ENCODE data around the gene ATXN7L2.
"Not testable (repeated sequence)": the region's sequence is repeated elsewhere in the genome, so short reads cannot be mapped to it uniquely, and the experiment has no call there.

Gene ATXN7L2, protein sequence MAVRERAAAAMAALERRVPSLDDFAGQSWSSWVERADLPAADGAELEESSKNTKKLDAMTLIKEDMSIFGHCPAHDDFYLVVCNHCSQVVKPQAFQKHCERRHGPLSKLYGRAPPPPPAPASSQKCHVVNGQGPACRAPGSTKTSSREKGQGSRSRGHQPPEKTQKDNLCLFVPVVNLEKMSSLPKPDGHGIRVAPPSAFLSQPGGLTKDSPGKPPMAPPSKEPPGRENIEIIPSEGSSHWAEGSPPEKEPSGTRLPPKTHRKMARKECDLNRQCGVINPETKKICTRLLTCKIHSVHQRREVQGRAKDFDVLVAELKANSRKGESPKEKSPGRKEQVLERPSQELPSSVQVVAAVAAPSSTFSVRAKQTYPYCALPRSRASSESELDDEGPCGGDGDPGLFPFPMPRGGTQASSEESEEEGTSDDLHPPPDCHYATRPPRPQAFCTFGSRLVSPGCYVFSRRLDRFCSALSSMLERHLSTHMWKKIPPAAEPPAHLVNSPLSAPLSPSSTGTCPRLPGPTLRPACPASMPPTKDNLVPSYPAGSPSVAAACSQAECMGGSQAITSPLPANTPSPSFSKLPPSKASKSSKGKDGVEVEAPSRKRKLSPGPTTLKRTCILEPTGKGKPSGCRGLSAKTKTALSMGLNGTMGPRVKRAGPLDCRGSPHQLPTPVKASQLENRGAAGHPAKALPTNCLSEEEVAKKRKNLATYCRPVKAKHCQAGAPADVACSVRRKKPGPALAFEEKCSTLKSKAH

DNA sequence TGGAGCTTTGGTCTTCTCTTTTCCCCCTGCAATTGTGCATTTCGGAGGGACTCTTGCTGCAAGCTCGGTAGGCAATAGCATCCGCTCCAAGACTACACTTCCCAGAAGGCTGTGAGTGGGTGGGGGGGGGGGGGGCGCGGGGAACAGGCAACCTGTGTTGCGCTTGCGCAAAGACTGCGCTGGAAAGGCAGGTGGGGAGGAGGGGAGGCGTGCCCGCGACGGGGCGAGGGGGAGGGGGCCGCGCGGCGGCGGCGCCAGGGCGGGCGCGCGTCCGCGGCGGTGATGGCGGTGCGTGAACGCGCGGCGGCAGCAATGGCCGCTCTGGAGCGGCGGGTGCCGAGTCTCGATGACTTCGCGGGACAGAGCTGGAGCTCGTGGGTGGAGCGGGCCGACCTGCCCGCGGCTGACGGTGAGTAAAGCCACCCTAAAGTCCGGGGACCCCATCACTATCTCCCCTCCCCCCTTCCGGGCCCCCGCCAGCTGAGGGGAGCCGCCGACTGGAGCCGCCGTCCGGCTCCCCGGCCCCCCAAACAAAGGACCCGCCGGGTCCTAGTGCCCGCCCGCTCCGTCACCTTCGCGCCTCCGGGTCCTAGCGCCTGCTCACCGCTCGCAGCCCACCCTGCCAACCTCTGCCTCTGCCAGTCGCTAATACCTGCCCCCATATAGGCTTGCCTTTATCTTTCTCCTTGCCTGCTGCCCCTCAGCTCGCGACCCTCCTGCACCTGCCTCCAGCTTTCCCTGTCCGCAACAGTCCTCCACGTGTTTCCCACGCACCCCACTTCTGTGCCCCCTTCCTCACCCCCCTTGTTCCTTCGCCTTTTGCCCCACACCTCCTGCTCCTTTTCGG lies at the start of gene ATXN7L2:
Gene ATXN7L2, plus strand, starts transcription at position 234 of the 847 bp plus-strand sequence. Its CDS starts 49 bp downstream, at position 283.
- TF ChIP-seq, protein P1, sequence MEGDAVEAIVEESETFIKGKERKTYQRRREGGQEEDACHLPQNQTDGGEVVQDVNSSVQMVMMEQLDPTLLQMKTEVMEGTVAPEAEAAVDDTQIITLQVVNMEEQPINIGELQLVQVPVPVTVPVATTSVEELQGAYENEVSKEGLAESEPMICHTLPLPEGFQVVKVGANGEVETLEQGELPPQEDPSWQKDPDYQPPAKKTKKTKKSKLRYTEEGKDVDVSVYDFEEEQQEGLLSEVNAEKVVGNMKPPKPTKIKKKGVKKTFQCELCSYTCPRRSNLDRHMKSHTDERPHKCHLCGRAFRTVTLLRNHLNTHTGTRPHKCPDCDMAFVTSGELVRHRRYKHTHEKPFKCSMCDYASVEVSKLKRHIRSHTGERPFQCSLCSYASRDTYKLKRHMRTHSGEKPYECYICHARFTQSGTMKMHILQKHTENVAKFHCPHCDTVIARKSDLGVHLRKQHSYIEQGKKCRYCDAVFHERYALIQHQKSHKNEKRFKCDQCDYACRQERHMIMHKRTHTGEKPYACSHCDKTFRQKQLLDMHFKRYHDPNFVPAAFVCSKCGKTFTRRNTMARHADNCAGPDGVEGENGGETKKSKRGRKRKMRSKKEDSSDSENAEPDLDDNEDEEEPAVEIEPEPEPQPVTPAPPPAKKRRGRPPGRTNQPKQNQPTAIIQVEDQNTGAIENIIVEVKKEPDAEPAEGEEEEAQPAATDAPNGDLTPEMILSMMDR (IDR thresholded peaks at IDR 0.05; ENCODE audit: low read depth, low read length) = no peak
- peak; percentile 91 to 95 for DNase-seq (ENCODE audit: low read depth in 2 of 2)
- H3K4me3 ChIP-seq (replicated peaks in 1 of 2; ENCODE audit: low read depth in 2 of 2, low read length in 2 of 2) = peak within 1 kb of the TSS; percentile 75 to 80

DNA sequence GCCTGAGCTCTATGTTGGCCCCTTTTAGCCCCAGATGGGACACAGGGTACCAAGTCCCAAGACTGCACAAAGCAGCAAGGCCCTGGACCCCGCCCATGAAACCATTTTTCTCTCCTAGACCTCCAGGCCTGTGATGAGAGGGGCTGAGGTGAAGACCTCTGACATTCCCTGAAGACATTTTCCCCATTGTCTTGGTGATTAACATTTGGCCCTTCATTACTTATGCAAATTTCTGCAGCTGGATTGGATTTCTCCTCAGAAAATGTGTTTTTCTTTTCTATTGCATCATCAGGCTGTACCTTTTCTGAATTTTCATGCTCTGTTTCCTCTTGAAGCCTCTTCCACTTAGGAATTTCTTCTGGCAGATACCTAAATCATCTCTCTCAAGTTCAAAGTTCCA lies 49.2 kb upstream of the ATXN7L2 start:
- no peak overlapping the region for H3K4me3 ChIP-seq (replicated peaks in 1 of 2; ENCODE audit: low read depth in 2 of 2, low read length in 2 of 2)
- TF ChIP-seq, protein P1 (IDR thresholded peaks at IDR 0.05; ENCODE audit: low read depth, low read length) = no peak
- no peak for DNase-seq (ENCODE audit: low read depth in 2 of 2)

DNA sequence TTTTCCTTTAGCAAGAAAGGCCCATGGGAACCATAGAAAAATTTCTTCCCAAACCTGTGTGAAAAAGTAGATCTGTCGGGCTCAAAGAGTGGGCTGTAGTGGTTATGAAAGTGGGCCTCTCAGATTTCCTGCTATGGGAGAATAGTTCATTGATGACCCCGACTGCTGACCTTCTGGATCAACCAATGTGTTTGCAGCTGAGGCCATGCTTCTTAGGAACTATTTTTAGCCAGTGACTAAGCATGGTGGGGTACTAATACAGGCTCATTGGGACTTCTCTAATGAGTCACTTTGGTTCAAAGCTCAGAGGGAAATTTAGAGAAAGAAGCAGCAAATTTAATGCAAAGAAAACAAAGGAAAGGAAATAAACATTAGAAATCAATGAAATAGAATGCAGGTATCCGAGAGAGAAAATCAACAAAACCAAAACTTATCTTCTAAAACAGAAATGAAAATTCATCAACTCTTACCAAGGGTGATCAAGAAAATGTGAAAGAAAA lies 44.9 kb upstream of the ATXN7L2 start:
- TF ChIP-seq, protein P1 (IDR thresholded peaks at IDR 0.05; ENCODE audit: low read depth, low read length) = no peak
- H3K4me3 ChIP-seq (replicated peaks in 1 of 2; ENCODE audit: low read depth in 2 of 2, low read length in 2 of 2) = no peak overlapping the region
- peak; percentile 84 to 96 for DNase-seq (ENCODE audit: low read depth in 2 of 2)

DNA sequence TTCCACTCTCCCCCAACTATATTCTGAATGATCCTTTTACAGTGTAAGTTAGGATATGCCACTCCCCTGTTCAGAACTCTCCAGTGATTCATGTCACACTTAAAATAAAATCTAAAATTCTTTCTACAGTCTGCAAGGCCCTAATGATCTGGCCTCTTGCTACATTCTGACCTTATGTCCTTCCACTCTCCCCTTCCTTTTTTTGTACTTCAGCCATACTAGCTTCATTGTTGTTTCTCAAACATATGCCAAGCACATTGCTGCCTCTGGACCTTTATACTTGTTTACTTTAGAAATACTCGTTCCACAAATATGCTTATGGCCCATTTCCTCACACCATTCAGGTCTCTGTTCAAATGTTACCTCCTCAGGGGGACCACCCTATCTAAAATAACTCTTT lies 42.6 kb upstream of the ATXN7L2 start:
- DNase-seq (ENCODE audit: low read depth in 2 of 2) = peak; percentile 37 to 70
- no peak overlapping the region for H3K4me3 ChIP-seq (replicated peaks in 1 of 2; ENCODE audit: low read depth in 2 of 2, low read length in 2 of 2)
- TF ChIP-seq, protein P1 (IDR thresholded peaks at IDR 0.05; ENCODE audit: low read depth, low read length) = no peak

DNA sequence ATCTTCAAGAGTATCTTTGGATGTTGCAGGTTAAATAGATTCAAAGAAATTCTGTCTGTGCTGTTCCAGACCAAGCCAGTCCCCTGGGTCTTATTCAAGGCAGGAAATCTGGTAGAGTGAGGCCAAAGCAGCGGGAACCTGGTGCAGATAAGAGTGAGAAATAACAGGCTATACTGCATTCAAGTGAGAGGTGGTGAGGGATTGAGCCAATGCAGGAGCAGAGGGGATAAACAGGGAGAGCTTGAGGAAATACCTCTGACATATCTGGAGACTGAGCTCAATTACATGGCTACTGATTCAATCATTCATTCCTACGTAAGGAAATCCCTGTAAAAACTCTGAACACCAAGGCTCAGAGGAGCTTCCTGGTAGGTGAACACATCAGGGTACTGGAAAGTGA lies 40.2 kb upstream of the ATXN7L2 start:
- TF ChIP-seq, protein P1 (IDR thresholded peaks at IDR 0.05; ENCODE audit: low read depth, low read length) = no peak
- DNase-seq (ENCODE audit: low read depth in 2 of 2) = peak in 1 of 2 donors; percentile 10

DNA sequence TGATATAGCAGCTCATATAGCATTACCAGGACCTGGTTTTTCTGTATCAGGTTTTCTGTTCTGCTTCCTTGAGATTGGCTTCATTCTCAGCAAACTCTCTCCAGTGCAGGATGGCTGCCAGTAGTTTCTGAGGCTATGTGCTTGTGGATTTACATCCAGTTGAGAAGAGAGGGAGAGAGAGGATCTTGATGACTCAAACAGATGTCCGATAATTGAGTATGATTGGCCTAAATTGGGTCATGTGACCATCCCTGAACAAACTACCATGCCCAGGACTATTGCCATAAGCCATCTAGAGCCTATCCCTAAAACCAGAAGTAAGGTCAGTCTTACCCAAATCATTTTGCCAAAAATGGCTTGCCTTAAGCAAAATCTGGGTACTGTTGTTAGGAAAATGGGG lies 39.4 kb upstream of the ATXN7L2 start:
- no peak overlapping the region for H3K4me3 ChIP-seq (replicated peaks in 1 of 2; ENCODE audit: low read depth in 2 of 2, low read length in 2 of 2)
- TF ChIP-seq, protein P1 (IDR thresholded peaks at IDR 0.05; ENCODE audit: low read depth, low read length) = no peak
- peak in 1 of 2 donors; percentile 27 for DNase-seq (ENCODE audit: low read depth in 2 of 2)

More for the DNA sequence above, 40.2 kb upstream of the ATXN7L2 start:
- H3K4me3 ChIP-seq (replicated peaks in 1 of 2; ENCODE audit: low read depth in 2 of 2, low read length in 2 of 2) = no peak overlapping the region

DNA sequence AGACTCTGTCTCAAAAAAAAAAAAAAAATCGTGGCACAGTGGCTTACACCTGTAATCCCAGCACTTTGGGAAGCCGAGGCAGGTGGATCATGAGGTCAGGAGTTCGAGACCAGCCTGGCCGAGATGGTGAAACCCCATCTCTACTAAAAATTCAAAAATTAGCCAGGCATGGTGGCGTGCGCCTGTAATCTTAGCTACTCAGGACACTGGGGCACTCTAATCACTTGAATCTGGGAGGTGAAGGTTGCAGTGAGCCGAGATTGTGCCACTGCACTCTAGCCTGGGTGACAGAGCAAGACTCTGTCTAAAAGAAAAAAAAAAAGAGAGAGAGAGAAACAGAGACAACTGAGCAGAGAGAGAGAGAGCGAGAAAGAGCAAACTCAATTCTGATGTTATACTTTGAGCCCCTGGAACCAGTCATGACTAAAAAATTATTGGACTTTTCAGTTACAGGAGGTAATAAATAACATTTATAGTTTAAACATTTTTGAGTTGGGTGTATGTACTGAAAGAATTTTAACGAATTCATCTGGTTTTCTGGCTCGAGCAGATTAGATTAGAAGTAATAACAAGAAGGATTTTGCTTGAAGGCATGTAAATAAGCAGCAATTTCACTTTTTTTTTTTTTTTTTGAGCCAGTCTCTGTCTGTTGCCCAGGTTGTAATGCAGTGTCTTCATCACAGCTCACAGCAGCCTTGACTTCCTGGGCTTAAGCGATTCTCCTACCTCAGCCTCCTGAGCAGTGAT lies 37.6 kb upstream of the ATXN7L2 start:
- not testable (repeated sequence) for DNase-seq (ENCODE audit: low read depth in 2 of 2); H3K4me3 ChIP-seq (replicated peaks in 1 of 2; ENCODE audit: low read depth in 2 of 2, low read length in 2 of 2)
